GM12878 (cell line): ENCODE data around the gene MOK.

Source experiments
- BACH1 ChIP-seq: fragments of 450-650 bp; IDR thresholded peaks from 2 replicates; pipeline ENCODE4 v1.6.1; 2017; ENCODE audit warnings: mild to moderate bottlenecking, borderline replicate concordance
- TF ChIP-seq, protein P1 (sequence below): fragments of 450-650 bp; IDR thresholded peaks from 2 replicates; pipeline ENCODE4 v1.6.1; 2016; ENCODE audit warnings: mild to moderate bottlenecking

DNA sequence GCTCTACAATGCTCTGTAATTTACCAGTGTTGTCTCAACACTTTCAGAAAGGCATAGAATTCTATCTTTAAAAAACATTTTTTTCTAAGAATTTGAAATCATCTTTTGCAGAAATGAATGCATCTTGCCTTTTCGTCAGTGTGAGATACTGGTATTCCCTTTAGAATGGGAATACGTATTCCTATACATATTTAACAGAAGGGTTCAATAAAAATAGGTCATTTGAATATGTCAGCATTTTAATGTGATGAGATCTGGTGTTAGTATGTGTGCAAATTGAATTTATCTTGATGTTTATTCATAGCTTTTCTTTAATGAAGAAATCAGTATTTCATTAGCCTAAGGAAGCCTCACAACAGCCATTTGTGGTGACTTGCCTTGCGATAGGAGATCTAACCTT, 121.1 kb downstream of the MOK start:
- TF ChIP-seq, protein P1, sequence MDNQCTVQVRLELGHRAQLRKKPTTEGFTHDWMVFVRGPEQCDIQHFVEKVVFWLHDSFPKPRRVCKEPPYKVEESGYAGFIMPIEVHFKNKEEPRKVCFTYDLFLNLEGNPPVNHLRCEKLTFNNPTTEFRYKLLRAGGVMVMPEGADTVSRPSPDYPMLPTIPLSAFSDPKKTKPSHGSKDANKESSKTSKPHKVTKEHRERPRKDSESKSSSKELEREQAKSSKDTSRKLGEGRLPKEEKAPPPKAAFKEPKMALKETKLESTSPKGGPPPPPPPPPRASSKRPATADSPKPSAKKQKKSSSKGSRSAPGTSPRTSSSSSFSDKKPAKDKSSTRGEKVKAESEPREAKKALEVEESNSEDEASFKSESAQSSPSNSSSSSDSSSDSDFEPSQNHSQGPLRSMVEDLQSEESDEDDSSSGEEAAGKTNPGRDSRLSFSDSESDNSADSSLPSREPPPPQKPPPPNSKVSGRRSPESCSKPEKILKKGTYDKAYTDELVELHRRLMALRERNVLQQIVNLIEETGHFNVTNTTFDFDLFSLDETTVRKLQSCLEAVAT: no peak
- TF ChIP-seq BACH1: no peak
